Stimulated activated CD4-positive, alpha-beta T cell treated with anti-CD3 and anti-CD28 coated beads, Interleukin-4, amount 100 ng/mL, for 48 hours (primary cell): Measurements from ENCODE around the gene FAM117A.

Experiments
- DNase-seq, 2 donors: peaks; one replicate each; pipeline ENCODE4 v3.0.0-alpha.2; 2020; ENCODE audit warnings: low read depth in 2 of 2

Gene FAM117A

GRCh38 chr17:49763735-49764558 is at the start of gene FAM117A:
TSS of gene FAM117A (minus strand) at chr17:49764131. CDS start at chr17:49764087, 44 bp downstream.
- peak; percentile 86 to 93 for DNase-seq

- no peak for DNase-seq
These were observed 45.1 kb upstream of the FAM117A start for GRCh38 chr17:49809056-49809455.

- no peak for DNase-seq
These were observed 34.8 kb upstream of the FAM117A start for GRCh38 chr17:49798738-49799137.

- DNase-seq, result no peak
These were observed 34.3 kb upstream of the FAM117A start for GRCh38 chr17:49798182-49798581.

GRCh38 chr17:49795372-49795771 is 31.4 kb upstream of the FAM117A start:
- DNase-seq, result no peak

GRCh38 chr17:49793309-49793708 is 29.4 kb upstream of the FAM117A start:
- no peak for DNase-seq

- no peak for DNase-seq
These were observed 25.3 kb upstream of the FAM117A start for GRCh38 chr17:49789243-49789578.

GRCh38 chr17:49788478-49789242 is 24.7 kb upstream of the FAM117A start, which contains the start of gene KAT7:
TSS of gene KAT7 (plus strand) at chr17:49788681. CDS start at chr17:49788835, 154 bp downstream.
- DNase-seq, result peak; percentile 98

- no peak for DNase-seq
These were observed 24.1 kb upstream of the FAM117A start for GRCh38 chr17:49787884-49788477.

GRCh38 chr17:49784636-49785035 is 20.7 kb upstream of the FAM117A start:
- no peak for DNase-seq

GRCh38 chr17:49783791-49784190 is 19.9 kb upstream of the FAM117A start:
- DNase-seq, result no peak

- DNase-seq, result no peak
These were observed 19.3 kb upstream of the FAM117A start for GRCh38 chr17:49783071-49783715.

GRCh38 chr17:49779739-49780231 is 15.9 kb upstream of the FAM117A start:
- no peak for DNase-seq

- no peak for DNase-seq
These were observed 15.3 kb upstream of the FAM117A start for GRCh38 chr17:49779156-49779738.

GRCh38 chr17:49777563-49777962 is 13.6 kb upstream of the FAM117A start:
- DNase-seq, result no peak

- DNase-seq, result no peak
These were observed 12.8 kb upstream of the FAM117A start for GRCh38 chr17:49776551-49777300.

- DNase-seq, result no peak
These were observed 11.8 kb upstream of the FAM117A start for GRCh38 chr17:49775546-49776260.

GRCh38 chr17:49766918-49767530 is 3.1 kb upstream of the FAM117A start:
- DNase-seq, result no peak

GRCh38 chr17:49764559-49765180 is 739 bp upstream of the FAM117A start:
- no peak for DNase-seq
